Liver (tissue), 9 donors: Measurements from ENCODE around the gene SH2D4B. TPM values are rescaled to one million over a fixed set of nuclear protein-coding genes. Genes with fewer than 3 reads are reported as not detected.

Experiments
- DNase-seq: peaks from one replicate; pipeline ENCODE4 v3.0.0-alpha.2; 2017; ENCODE audit warnings: low spot score
- H3K27ac ChIP-seq, 2 donors: one replicate each; pipeline ENCODE4 v1.7.0; 2013; ENCODE audit warnings: inconsistent platforms in 2 of 2, low read length in 2 of 2, control low read depth in 1 of 2, low read depth in 1 of 2, mild to moderate bottlenecking in 1 of 2
- H3K27me3 ChIP-seq, 4 donors: one replicate each; pipeline versions ENCODE4 v1.6.1 to v1.7.0; 2013; ENCODE audit warnings: low read length in 3 of 4, inconsistent platforms in 1 of 4, mild to moderate bottlenecking in 1 of 4, moderate library complexity in 1 of 4; ENCODE audit not compliant: control insufficient read depth in 4 of 4, insufficient read depth in 4 of 4
- H3K36me3 ChIP-seq, 4 donors: one replicate each; pipeline versions ENCODE4 v1.6.1 to v1.7.0; 2013; ENCODE audit warnings: low read length in 3 of 4, mild to moderate bottlenecking in 3 of 4, low read depth in 1 of 4, moderate library complexity in 1 of 4; ENCODE audit not compliant: control insufficient read depth in 4 of 4, insufficient read depth in 3 of 4
- H3K4me1 ChIP-seq, 4 donors: one replicate each; pipeline versions ENCODE4 v1.6.1 to v1.7.0; 2013; ENCODE audit warnings: low read length in 3 of 4, mild to moderate bottlenecking in 3 of 4, moderate library complexity in 1 of 4; ENCODE audit not compliant: control insufficient read depth in 4 of 4, insufficient read depth in 4 of 4
- H3K4me3 ChIP-seq, 3 donors: one replicate each; pipeline versions ENCODE4 v1.6.1 to v1.7.0; 2013; ENCODE audit warnings: low read length in 3 of 3, control low read depth in 1 of 3, low read depth in 1 of 3, mild to moderate bottlenecking in 1 of 3
- H3K9ac ChIP-seq, 2 donors: one replicate each; pipeline ENCODE4 v1.7.0; 2013; ENCODE audit warnings: low read length in 2 of 2, mild to moderate bottlenecking in 2 of 2, moderate library complexity in 2 of 2, control low read depth in 1 of 2, low read depth in 1 of 2
- H3K9me3 ChIP-seq, 4 donors: one replicate each; pipeline versions ENCODE4 v1.6.1 to v1.7.0; 2013; ENCODE audit warnings: low read length in 3 of 4; ENCODE audit not compliant: control insufficient read depth in 4 of 4
- CTCF ChIP-seq: fragments of 150-350 bp; IDR thresholded peaks from 2 replicates; pipeline ENCODE4 v1.5.1; 2017; ENCODE audit warnings: improper control_type of control experiment, low read depth, low read length; ENCODE audit not compliant: missing input control
- EGR1 ChIP-seq, 2 donors: IDR thresholded peaks; 2 replicates each; pipeline ENCODE4 v1.6.1; 2016 to 2018; ENCODE audit warnings: antibody characterized with exemption in 2 of 2, low read depth in 2 of 2
- HNF4A ChIP-seq, 2 donors: conservative IDR thresholded peaks; 2 replicates each; pipeline ENCODE4 v1.6.1; 2016; ENCODE audit warnings: antibody characterized with exemption in 2 of 2, mild to moderate bottlenecking in 2 of 2
- HNF4G ChIP-seq: IDR thresholded peaks from 2 replicates; pipeline ENCODE4 v1.6.1; 2016; ENCODE audit warnings: antibody characterized with exemption
- NR2F2 ChIP-seq: IDR thresholded peaks from 2 replicates; pipeline ENCODE4 v1.6.1; 2016; ENCODE audit warnings: antibody characterized with exemption
- RAD21 ChIP-seq, 2 donors: IDR thresholded peaks; 2 replicates each; pipeline ENCODE4 v1.6.1; 2016; ENCODE audit warnings: antibody characterized with exemption in 2 of 2, mild to moderate bottlenecking in 2 of 2
- REST ChIP-seq: IDR thresholded peaks from 2 replicates; pipeline ENCODE4 v1.6.1; 2016; ENCODE audit warnings: antibody characterized with exemption, mild to moderate bottlenecking
- RXRA ChIP-seq, 2 donors: IDR thresholded peaks; 2 replicates each; pipeline ENCODE4 v1.6.1; 2017 to 2018; ENCODE audit warnings: antibody characterized with exemption in 2 of 2, mild to moderate bottlenecking in 1 of 2
- TAF1 ChIP-seq: conservative IDR thresholded peaks from 2 replicates; pipeline ENCODE4 v1.6.1; 2016; ENCODE audit warnings: antibody characterized with exemption, mild to moderate bottlenecking
- YY1 ChIP-seq: IDR thresholded peaks from 2 replicates; pipeline ENCODE4 v1.6.1; 2016; ENCODE audit warnings: antibody characterized with exemption, mild to moderate bottlenecking
- WGBS: extraction: QIAGEN DNeasy Blood & Tissue Kit; methylation state at CpG from one replicate; pipeline ENCODE4 v1.1.7; 2013; 5-methylcytosine and 5-hydroxymethylcytosine counted together
- polyA plus RNA-seq, 2 donors: library from polyadenylated mRNA; stranded (reverse) in 1 of 2; unstranded in 1 of 2; fragments of 200-250 nt in 1 of 2; fragments of >200 nt in 1 of 2; fragmentation: Nextera tagmentation in 1 of 2; extraction: Ambion mirVana in 1 of 2; gene quantifications; one replicate each; pipeline versions ENCODE4 v1.2.1 to v1.2.3, GENCODE V29; 2013 to 2015
- total RNA-seq, 2 donors: library from RNA; depleted of rRNA; stranded (reverse); fragments of >200 nt; gene quantifications; one replicate each; pipeline ENCODE4 v1.2.3, GENCODE V29; 2014
- TF ChIP-seq, protein P1 (sequence below): IDR thresholded peaks from 2 replicates; pipeline ENCODE4 v1.6.1; 2016; ENCODE audit warnings: antibody characterized with exemption
- TF ChIP-seq, protein P2 (sequence below): IDR thresholded peaks from 2 replicates; pipeline ENCODE4 v1.6.1; 2016; ENCODE audit warnings: antibody characterized with exemption
- TF ChIP-seq, protein P3 (sequence below): IDR thresholded peaks from 2 replicates; pipeline ENCODE4 v1.6.1; 2016; ENCODE audit warnings: antibody characterized with exemption
- donor health status: healthy.
- donor health status: healthy.
- donor health status: healthy.
- donor health status: healthy.
- donor health status: healthy.

Gene SH2D4B
- total and polyA plus RNA-seq, 4 donors: 0.19 TPM; not detected in 3

GRCh38 chr10:80536361-80536835 is 1.3 kb upstream of the SH2D4B start:
- WGBS: 76% methylated on average over 17 of the region's 17 CpGs
- peak overlapping the region; percentile 74 to 82 for H3K27ac ChIP-seq

More at GRCh38 chr10:80536361-80536835, 1.3 kb upstream of the SH2D4B start:
- no peak for TF ChIP-seq YY1
- no peak for TF ChIP-seq TAF1
- TF ChIP-seq CTCF: no peak
- TF ChIP-seq EGR1 (IDR thresholded peaks at IDR 0.05; ENCODE audit: low read depth in 2 of 2): no peak
- no peak for TF ChIP-seq HNF4G
- TF ChIP-seq, protein P1, sequence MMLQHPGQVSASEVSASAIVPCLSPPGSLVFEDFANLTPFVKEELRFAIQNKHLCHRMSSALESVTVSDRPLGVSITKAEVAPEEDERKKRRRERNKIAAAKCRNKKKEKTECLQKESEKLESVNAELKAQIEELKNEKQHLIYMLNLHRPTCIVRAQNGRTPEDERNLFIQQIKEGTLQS: no peak
- no peak for TF ChIP-seq HNF4A (conservative IDR thresholded peaks at IDR 0.05)
- TF ChIP-seq RXRA (IDR thresholded peaks at IDR 0.05): no peak
- TF ChIP-seq RAD21 (IDR thresholded peaks at IDR 0.05): no peak
- TF ChIP-seq REST: no peak
- no peak for TF ChIP-seq NR2F2
- TF ChIP-seq, protein P2, sequence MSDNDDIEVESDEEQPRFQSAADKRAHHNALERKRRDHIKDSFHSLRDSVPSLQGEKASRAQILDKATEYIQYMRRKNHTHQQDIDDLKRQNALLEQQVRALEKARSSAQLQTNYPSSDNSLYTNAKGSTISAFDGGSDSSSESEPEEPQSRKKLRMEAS: no peak
- TF ChIP-seq, protein P3, sequence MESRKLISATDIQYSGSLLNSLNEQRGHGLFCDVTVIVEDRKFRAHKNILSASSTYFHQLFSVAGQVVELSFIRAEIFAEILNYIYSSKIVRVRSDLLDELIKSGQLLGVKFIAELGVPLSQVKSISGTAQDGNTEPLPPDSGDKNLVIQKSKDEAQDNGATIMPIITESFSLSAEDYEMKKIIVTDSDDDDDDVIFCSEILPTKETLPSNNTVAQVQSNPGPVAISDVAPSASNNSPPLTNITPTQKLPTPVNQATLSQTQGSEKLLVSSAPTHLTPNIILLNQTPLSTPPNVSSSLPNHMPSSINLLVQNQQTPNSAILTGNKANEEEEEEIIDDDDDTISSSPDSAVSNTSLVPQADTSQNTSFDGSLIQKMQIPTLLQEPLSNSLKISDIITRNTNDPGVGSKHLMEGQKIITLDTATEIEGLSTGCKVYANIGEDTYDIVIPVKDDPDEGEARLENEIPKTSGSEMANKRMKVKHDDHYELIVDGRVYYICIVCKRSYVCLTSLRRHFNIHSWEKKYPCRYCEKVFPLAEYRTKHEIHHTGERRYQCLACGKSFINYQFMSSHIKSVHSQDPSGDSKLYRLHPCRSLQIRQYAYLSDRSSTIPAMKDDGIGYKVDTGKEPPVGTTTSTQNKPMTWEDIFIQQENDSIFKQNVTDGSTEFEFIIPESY: no peak
- Histone ChIP-seq H3K4me1 (peaks cover 0 to 10% (median 6%) of the 10 kb centered on the region in 4 donors), H3K27me3 (no peaks in the 10 kb centered on the region), H3K9ac (peak overlapping the region in 1 of 2 donors; percentile 44), H3K36me3 (no peaks in the 10 kb centered on the region), H3K4me3 (peak overlapping the region; percentile 51 to 66 (median 52)), H3K9me3 (no peaks in the 10 kb centered on the region)
- DNase-seq: peak; percentile 33
